ENCODE measurements around the gene KCNIP1. TPM values are rescaled to one million over a fixed set of nuclear protein-coding genes. Genes with fewer than 3 reads are reported as not detected.

KCNIP1 gene
- polyA plus RNA-seq, 1 donor (not counting 4 experiments of a cell fraction or from before 2014, with no cell fraction given) = not detected

GRCh38 chr5:170785416-170785815 is 281.6 kb downstream of the KCNIP1 start:
- dilution Hi-C loops (cut with MboI; ENCODE audit: extremely low pct_ligation_motif_present, low sequenced_read_pairs) = no loop called here
- Histone ChIP-seq H3K9me1 (ENCODE audit: control insufficient read depth, extremely low read depth, insufficient read depth, low read length) (no peaks in the 10 kb centered on the region), H3K36me3 (ENCODE audit: control insufficient read depth in 2 of 2, extremely low read depth in 1 of 2, insufficient read depth in 2 of 2, low read length in 2 of 2) (no peaks in the 10 kb centered on the region), H3K9ac (ENCODE audit: control insufficient read depth, extremely low read depth, insufficient read depth, low read length) (no peak overlapping the region), H3K4me3 (ENCODE audit: control insufficient read depth in 2 of 3, extremely low read depth in 1 of 3, insufficient read depth in 2 of 3, low read depth in 1 of 3, low read length in 3 of 3) (no peak overlapping the region), H3K9me3 (ENCODE audit: control insufficient read depth, low read depth, low read length) (no peaks in the 10 kb centered on the region), H3K27me3 (ENCODE audit: control insufficient read depth, extremely low read depth, insufficient read depth, low read length) (no peaks in the 10 kb centered on the region), H3K4me2 (ENCODE audit: control insufficient read depth, extremely low read depth, insufficient read depth, low read depth, low read length) (no peak overlapping the region), H4K20me1 (ENCODE audit: control insufficient read depth, extremely low read depth, insufficient read depth, low read length) (no peaks in the 10 kb centered on the region), H3K27ac (ENCODE audit: control insufficient read depth, insufficient read depth, low read length) (no peak overlapping the region), H3K79me2 (ENCODE audit: control insufficient read depth, insufficient read depth, low read length) (no peaks in the 10 kb centered on the region), H2AFZ (ENCODE audit: control insufficient read depth, low read length) (no peak overlapping the region), H3K4me1 (ENCODE audit: control insufficient read depth, extremely low read depth, insufficient read depth, low read length) (no peaks in the 10 kb centered on the region)
- no peak for FAIRE-seq
- DNase-seq (ENCODE audit: low read depth, low spot score) = no peak
- no peak for TF ChIP-seq CTCF (optimal IDR thresholded peaks at IDR 0.05 in 1 of 3, IDR thresholded peaks at IDR 0.05 in 1 of 3, conservative IDR thresholded peaks at IDR 0.05 in 1 of 3; ENCODE audit: extremely low read depth in 1 of 3, insufficient read depth in 2 of 3, low read length in 3 of 3)
- TF ChIP-seq EZH2 (IDR thresholded peaks at IDR 0.05; ENCODE audit: low read length) = no peak

Other genes with a start within 250 kb of the KCNIP1 start
- not detected in 3 replicates for gene LCP2, start 206.2 kb upstream of the KCNIP1 start, polyA plus RNA-seq
- not detected in 3 replicates for gene KCNMB1, start 114.7 kb upstream of the KCNIP1 start, polyA plus RNA-seq

All from keratinocyte (primary cell).